GM18499 (cell line): Measurements from ENCODE around the gene ZNF644.

ENCODE experiments used
- ATAC-seq: cut with Tn5 transposase; IDR thresholded peaks from one replicate; pipeline ENCODE4 v1.9.1; 2021; ENCODE audit warnings: moderate number of reproducible peaks; ENCODE audit not compliant: insufficient read depth, unreplicated experiment

Gene ZNF644

DNA sequence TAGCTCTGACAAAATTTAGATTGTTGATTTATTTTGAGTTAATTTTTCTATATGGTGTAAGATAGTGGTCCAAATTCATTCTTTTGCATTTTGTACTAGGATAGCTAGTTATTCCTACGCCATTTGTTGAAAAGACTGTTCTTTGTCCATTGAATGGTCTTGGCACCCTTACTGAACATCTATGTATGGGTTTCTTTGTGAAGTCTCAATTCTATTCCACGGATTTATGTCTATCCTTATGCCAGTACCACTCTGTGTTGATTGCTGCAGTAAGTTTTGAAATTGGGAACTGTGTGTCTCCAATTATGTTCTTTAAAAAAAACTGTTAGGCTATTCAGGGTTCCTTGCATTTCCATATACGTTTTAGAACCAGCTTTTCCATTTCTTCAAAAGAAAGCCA, 145.7 kb downstream of the ZNF644 start:
- ATAC-seq: no peak
